Esophagus muscularis mucosa (tissue), 3 donors: Measurements from ENCODE around the gene JARID2.

Source experiments
- CTCF ChIP-seq, 3 experiments: fragments of 200-600 bp in 2 of 3; fragments of 450-650 bp in 1 of 3; sonication (generic) in 2 of 3; IDR thresholded peaks; one replicate each; pipeline ENCODE4 v1.5.1; 2017 to 2019; ENCODE audit warnings: antibody characterized with exemption in 3 of 3, mild to moderate bottlenecking in 2 of 3, moderate library complexity in 1 of 3
- POLR2A ChIP-seq: fragments of 450-650 bp; IDR thresholded peaks from one replicate; pipeline ENCODE4 v1.6.1; 2017; ENCODE audit warnings: antibody characterized with exemption, moderate library complexity, mild to moderate bottlenecking, low read depth

GRCh38 chr6:15520626-15521203, 274.8 kb downstream of the JARID2 start:
- TF ChIP-seq CTCF (IDR thresholded peaks at IDR 0.05) (no peak), POLR2A (no peak)
